NCI-H1417 (cell line): ENCODE results near the gene SPATA4.
A peak's percentile ranks its signal among the peaks of the same experiment; 100 is the strongest.
"Not testable (repeated sequence)": the region's sequence is repeated elsewhere in the genome, so short reads cannot be mapped to it uniquely, and the experiment has no call there.

Experiments
- DNase-seq, 3 experiments: peaks; one replicate each; lab custom pipeline; 2025; lab: John Stamatoyannopoulos, UW

SPATA4 gene

GRCh38 chr4:176195184-176195978, at the start of gene SPATA4:
Gene SPATA4, minus strand, starts transcription at chr4:176195585. Its CDS starts 23 bp downstream, at chr4:176195562.
- DNase-seq, result peak; percentile 82 to 97 (median 92)

- no peak for DNase-seq
Observed at GRCh38 chr4:176242764-176243347, 47.5 kb upstream of the SPATA4 start.

- DNase-seq, result no peak
Observed at GRCh38 chr4:176241703-176242102, 46.3 kb upstream of the SPATA4 start.

GRCh38 chr4:176238826-176239225, 43.4 kb upstream of the SPATA4 start:
- no peak for DNase-seq

GRCh38 chr4:176238157-176238610, 42.8 kb upstream of the SPATA4 start:
- DNase-seq, result no peak

GRCh38 chr4:176236946-176237345, 41.6 kb upstream of the SPATA4 start:
- DNase-seq, result peak in 2 of 3 experiments; percentile 25 to 64

- peak in 1 of 3 experiments; percentile 62 for DNase-seq
Observed at GRCh38 chr4:176230836-176231235, 35.5 kb upstream of the SPATA4 start.

GRCh38 chr4:176229645-176230044, 34.3 kb upstream of the SPATA4 start:
- DNase-seq, result no peak

- DNase-seq, result no peak
Observed at GRCh38 chr4:176226736-176227135, 31.4 kb upstream of the SPATA4 start.

GRCh38 chr4:176223561-176223960, 28.2 kb upstream of the SPATA4 start:
- DNase-seq, result no peak

GRCh38 chr4:176222149-176222548, 26.8 kb upstream of the SPATA4 start:
- DNase-seq, result no peak

- no peak for DNase-seq
Observed at GRCh38 chr4:176217510-176217909, 22.1 kb upstream of the SPATA4 start.

- DNase-seq, result not testable (repeated sequence)
Observed at GRCh38 chr4:176212351-176212750, 17.0 kb upstream of the SPATA4 start.

- no peak for DNase-seq
Observed at GRCh38 chr4:176210579-176211296, 15.4 kb upstream of the SPATA4 start.

GRCh38 chr4:176210101-176210500, 14.7 kb upstream of the SPATA4 start:
- no peak for DNase-seq

- no peak for DNase-seq
Observed at GRCh38 chr4:176209535-176209934, 14.2 kb upstream of the SPATA4 start.

- no peak for DNase-seq
Observed at GRCh38 chr4:176207839-176208238, 12.5 kb upstream of the SPATA4 start.

GRCh38 chr4:176205299-176205698, 9.9 kb upstream of the SPATA4 start:
- DNase-seq, result no peak

- DNase-seq, result peak in 2 of 3 experiments; percentile 51 to 73
Observed at GRCh38 chr4:176198316-176198903, 3.0 kb upstream of the SPATA4 start.

- DNase-seq, result peak in 1 of 3 experiments; percentile 12
Observed at GRCh38 chr4:176193938-176194337, 1.4 kb downstream of the SPATA4 start.

GRCh38 chr4:176193126-176193525, 2.3 kb downstream of the SPATA4 start:
- no peak for DNase-seq

- peak; percentile 0 to 82 (median 45) for DNase-seq
Observed at GRCh38 chr4:176191974-176192373, 3.4 kb downstream of the SPATA4 start.
